ENCODE data around the gene SEMA3C.

Gene SEMA3C

GRCh38 chr7:80883154-80884025 lies 35.5 kb downstream of the SEMA3C start (continued):
- TF ChIP-seq KLF9 (tag by site-specific recombination; IDR thresholded peaks at IDR 0.05; ENCODE audit: low read depth) (no peak), ZNF175 (tag by site-specific recombination; IDR thresholded peaks at IDR 0.05) (no peak), ZNF426 (tag by site-specific recombination; IDR thresholded peaks at IDR 0.05) (no peak), ZNF174 (tag by site-specific recombination; IDR thresholded peaks at IDR 0.05) (no peak), ZFP3 (tag by site-specific recombination; IDR thresholded peaks at IDR 0.05; ENCODE audit: low read depth) (no peak), ZNF677 (tag by site-specific recombination; IDR thresholded peaks at IDR 0.05) (no peak), ZNF837 (tag by site-specific recombination; IDR thresholded peaks at IDR 0.05) (no peak), ZNF658 (tag by site-specific recombination; IDR thresholded peaks at IDR 0.05) (no peak), ZNF701 (tag by site-specific recombination; IDR thresholded peaks at IDR 0.05) (no peak), ZNF350 (tag by site-specific recombination; IDR thresholded peaks at IDR 0.05) (no peak), ZNF121 (tag by site-specific recombination; IDR thresholded peaks at IDR 0.05) (no peak), ZBTB20 (tag by site-specific recombination; IDR thresholded peaks at IDR 0.05) (no peak), BCL6B (tag by site-specific recombination; IDR thresholded peaks at IDR 0.05) (0 out of 2 replicates have a peak, but pooled peaks have one; percentile 32), ZNF223 (tag by site-specific recombination; IDR thresholded peaks at IDR 0.05) (no peak), ZNF707 (tag by site-specific recombination; IDR thresholded peaks at IDR 0.05) (no peak), ZNF747 (tag by site-specific recombination; IDR thresholded peaks at IDR 0.05) (no peak), ZNF561 (tag by site-specific recombination; IDR thresholded peaks at IDR 0.05; ENCODE audit: borderline replicate concordance) (no peak; the same call in 1 of the 2 replicates), YY1 (tag by site-specific recombination; IDR thresholded peaks at IDR 0.05) (no peak), ZNF768 (tag by site-specific recombination; IDR thresholded peaks at IDR 0.05) (no peak), OSR2 (tag by site-specific recombination; IDR thresholded peaks at IDR 0.05) (peak; percentile 78), RBAK (tag by site-specific recombination; IDR thresholded peaks at IDR 0.05) (no peak), ZNF433 (tag by site-specific recombination; IDR thresholded peaks at IDR 0.05; ENCODE audit: low read depth) (no peak), ZNF280D (tag by site-specific recombination; IDR thresholded peaks at IDR 0.05) (no peak), TSHZ1 (tag by site-specific recombination; IDR thresholded peaks at IDR 0.05; ENCODE audit: borderline replicate concordance) (peak; percentile 97), ZBTB1 (tag by site-specific recombination; IDR thresholded peaks at IDR 0.05) (no peak), ZNF530 (tag by site-specific recombination; IDR thresholded peaks at IDR 0.05; ENCODE audit: low read depth) (no peak), ZSCAN30 (tag by site-specific recombination; IDR thresholded peaks at IDR 0.05) (peak; percentile 45; the same call in 1 of the 2 replicates), ZNF157 (tag by site-specific recombination; IDR thresholded peaks at IDR 0.05) (no peak), ZNF596 (tag by site-specific recombination; IDR thresholded peaks at IDR 0.05) (no peak), MYNN (tag by site-specific recombination; IDR thresholded peaks at IDR 0.05; ENCODE audit: borderline replicate concordance) (peak; percentile 80), SCRT1 (tag by site-specific recombination; IDR thresholded peaks at IDR 0.05; ENCODE audit: borderline replicate concordance) (no peak), ZNF132 (tag by site-specific recombination; IDR thresholded peaks at IDR 0.05; ENCODE audit: borderline replicate concordance) (no peak), GLI2 (tag by site-specific recombination; IDR thresholded peaks at IDR 0.05; ENCODE audit: borderline replicate concordance, low read depth) (peak; percentile 83), ZEB2 (tag by site-specific recombination; IDR thresholded peaks at IDR 0.05) (peak; percentile 99)
